H1 (cell line): ENCODE measurements around the gene BPIFB6.

Experiments used
- CTCF ChIP-seq, 3 experiments: IDR thresholded peaks; 1 replicate in 2 of 3; 2 replicates in 1 of 3; pipeline versions ENCODE4 v1.5.1 to v1.6.1; 2011; ENCODE audit warnings: low read length in 3 of 3, mild to moderate bottlenecking in 3 of 3, inconsistent platforms in 2 of 3, low read depth in 1 of 3, moderate library complexity in 1 of 3; ENCODE audit not compliant: insufficient read depth in 1 of 3; ENCODE audit errors: control extremely low read depth in 1 of 3
- MAX ChIP-seq: IDR thresholded peaks from 2 replicates; pipeline ENCODE4 v1.6.1; 2012; ENCODE audit warnings: inconsistent platforms
- POLR2A ChIP-seq, 2 experiments: IDR thresholded peaks; 1 replicate in 1 of 2; 2 replicates in 1 of 2; pipeline ENCODE4 v1.6.1; 2011; ENCODE audit warnings: low read depth in 2 of 2, low read length in 2 of 2, mild to moderate bottlenecking in 2 of 2; ENCODE audit errors: control extremely low read depth in 1 of 2
- SRF ChIP-seq: IDR thresholded peaks from 2 replicates; pipeline ENCODE4 v1.6.1; 2011; ENCODE audit warnings: mild to moderate bottlenecking, low read depth, low read length, moderate library complexity
- TCF12 ChIP-seq: IDR thresholded peaks from 2 replicates; pipeline ENCODE4 v1.6.1; 2011; ENCODE audit warnings: low read depth, mild to moderate bottlenecking, low read length

GRCh38 chr20:33046412-33046811, 15.0 kb downstream of the BPIFB6 start:
- no peak for TF ChIP-seq TCF12
- TF ChIP-seq MAX: no peak
- no peak for TF ChIP-seq SRF
- TF ChIP-seq POLR2A (IDR thresholded peaks at IDR 0.05; ENCODE audit: control extremely low read depth in 1 of 2, low read depth in 2 of 2, low read length in 2 of 2): no peak
- TF ChIP-seq CTCF (IDR thresholded peaks at IDR 0.05; ENCODE audit: control extremely low read depth in 1 of 3, insufficient read depth in 1 of 3, low read depth in 1 of 3, low read length in 3 of 3): no peak
